Mesenchymal stem cell (in vitro differentiated cells and primary cell): ENCODE data around the gene RPA3.

ENCODE experiments used
- DNase-seq: peaks from one replicate; pipeline ENCODE4 v3.0.0-alpha.2; 2013
- H2AFZ ChIP-seq: one replicate; pipeline ENCODE4 v1.6.1; 2013; ENCODE audit warnings: low read depth, mild to moderate bottlenecking, control low read depth, inconsistent platforms, low read length, moderate library complexity
- H2AK5ac ChIP-seq: 2 replicates; pipeline ENCODE4 v1.6.1; 2013; ENCODE audit warnings: low read length, moderate library complexity, mild to moderate bottlenecking, inconsistent platforms; ENCODE audit not compliant: severe bottlenecking
- H2BK120ac ChIP-seq: one replicate; pipeline ENCODE4 v1.6.1; 2013; ENCODE audit warnings: low read depth, mild to moderate bottlenecking, inconsistent platforms, low read length, moderate library complexity
- H2BK12ac ChIP-seq, 2 experiments: one replicate each; pipeline ENCODE4 v1.6.1; 2013; ENCODE audit warnings: inconsistent platforms in 2 of 2, low read length in 2 of 2, mild to moderate bottlenecking in 2 of 2, moderate library complexity in 2 of 2, control low read depth in 1 of 2
- H2BK15ac ChIP-seq: one replicate; pipeline ENCODE4 v1.6.1; 2013; ENCODE audit warnings: mild to moderate bottlenecking, low read depth, inconsistent platforms; ENCODE audit not compliant: poor library complexity, severe bottlenecking
- H2BK5ac ChIP-seq: 2 replicates; pipeline ENCODE4 v1.6.1; 2013; ENCODE audit warnings: low read depth, mild to moderate bottlenecking, low read length, control low read depth, inconsistent platforms; ENCODE audit not compliant: poor library complexity, severe bottlenecking
- H3K14ac ChIP-seq, 2 experiments: one replicate each; pipeline ENCODE4 v1.6.1; 2013; ENCODE audit warnings: inconsistent platforms in 2 of 2, low read length in 2 of 2, control low read depth in 1 of 2, mild to moderate bottlenecking in 1 of 2, moderate library complexity in 1 of 2
- H3K18ac ChIP-seq, 2 experiments: one replicate each; pipeline ENCODE4 v1.6.1; 2013; ENCODE audit warnings: inconsistent platforms in 2 of 2, low read length in 2 of 2, control low read depth in 1 of 2, low read depth in 1 of 2, mild to moderate bottlenecking in 1 of 2
- H3K23ac ChIP-seq, 2 experiments: one replicate each; pipeline ENCODE4 v1.6.1; 2013; ENCODE audit warnings: inconsistent platforms in 2 of 2, low read length in 2 of 2, mild to moderate bottlenecking in 2 of 2, moderate library complexity in 2 of 2, control low read depth in 1 of 2
- H3K27ac ChIP-seq: 2 replicates; pipeline ENCODE4 v1.5.1; 2013; ENCODE audit warnings: mild to moderate bottlenecking, moderate library complexity, low read length, control low read depth, inconsistent platforms; ENCODE audit not compliant: poor library complexity, severe bottlenecking
- H3K27me3 ChIP-seq, 2 experiments: 2 replicates each; pipeline versions ENCODE4 v1.6.1 to v1.7.0; 2013; ENCODE audit warnings: low read length in 2 of 2, mild to moderate bottlenecking in 2 of 2, moderate library complexity in 2 of 2, control low read depth in 1 of 2, inconsistent platforms in 1 of 2; ENCODE audit not compliant: control insufficient read depth in 1 of 2, insufficient read depth in 1 of 2
- H3K36me3 ChIP-seq, 2 experiments: 2 replicates each; pipeline versions ENCODE4 v1.6.1 to v1.7.0; 2013; ENCODE audit warnings: low read length in 2 of 2, control low read depth in 1 of 2, inconsistent platforms in 1 of 2, low read depth in 1 of 2, mild to moderate bottlenecking in 1 of 2; ENCODE audit not compliant: insufficient read depth in 2 of 2, control insufficient read depth in 1 of 2
- H3K4ac ChIP-seq, 2 experiments: one replicate each; pipeline ENCODE4 v1.6.1; 2013; ENCODE audit warnings: inconsistent platforms in 2 of 2, low read length in 2 of 2, mild to moderate bottlenecking in 2 of 2, moderate library complexity in 2 of 2, control low read depth in 1 of 2, low read depth in 1 of 2
- H3K4me1 ChIP-seq: 2 replicates; pipeline ENCODE4 v1.6.1; 2013; ENCODE audit warnings: low read depth, low read length, control low read depth; ENCODE audit not compliant: control insufficient read depth, insufficient read depth
- H3K4me2 ChIP-seq: 2 replicates; pipeline ENCODE4 v1.6.1; 2013; ENCODE audit warnings: low read length, mild to moderate bottlenecking, inconsistent platforms; ENCODE audit not compliant: poor library complexity, severe bottlenecking
- H3K4me3 ChIP-seq, 2 experiments: 2 replicates each; pipeline versions ENCODE4 v1.5.1 to v1.7.0; 2013; ENCODE audit warnings: low read length in 2 of 2, mild to moderate bottlenecking in 2 of 2, control low read depth in 1 of 2, low read depth in 1 of 2; ENCODE audit not compliant: insufficient read depth in 1 of 2
- H3K79me1 ChIP-seq: replicated peaks from 2 replicates; pipeline ENCODE4 v1.6.1; 2013; ENCODE audit warnings: mild to moderate bottlenecking, control low read depth, low read length, inconsistent platforms; ENCODE audit not compliant: poor library complexity, severe bottlenecking
- H3K9ac ChIP-seq: 2 replicates; pipeline ENCODE4 v1.7.0; 2013; ENCODE audit warnings: mild to moderate bottlenecking, low read length, moderate library complexity
- H3K9me3 ChIP-seq: 2 replicates; pipeline ENCODE4 v1.7.0; 2013; ENCODE audit warnings: mild to moderate bottlenecking, low read length; ENCODE audit not compliant: control insufficient read depth
- H4K8ac ChIP-seq: one replicate; pipeline ENCODE4 v1.6.1; 2013; ENCODE audit warnings: inconsistent platforms, mild to moderate bottlenecking, low read length, moderate library complexity
- H4K91ac ChIP-seq: one replicate; pipeline ENCODE4 v1.6.1; 2013; ENCODE audit warnings: mild to moderate bottlenecking, low read length, inconsistent platforms
- WGBS: methylation state at CpG from one replicate; pipeline ENCODE4 v1.1.7; 2013; ENCODE audit warnings: mixed read lengths; 5-methylcytosine and 5-hydroxymethylcytosine counted together

RPA3 gene

DNA sequence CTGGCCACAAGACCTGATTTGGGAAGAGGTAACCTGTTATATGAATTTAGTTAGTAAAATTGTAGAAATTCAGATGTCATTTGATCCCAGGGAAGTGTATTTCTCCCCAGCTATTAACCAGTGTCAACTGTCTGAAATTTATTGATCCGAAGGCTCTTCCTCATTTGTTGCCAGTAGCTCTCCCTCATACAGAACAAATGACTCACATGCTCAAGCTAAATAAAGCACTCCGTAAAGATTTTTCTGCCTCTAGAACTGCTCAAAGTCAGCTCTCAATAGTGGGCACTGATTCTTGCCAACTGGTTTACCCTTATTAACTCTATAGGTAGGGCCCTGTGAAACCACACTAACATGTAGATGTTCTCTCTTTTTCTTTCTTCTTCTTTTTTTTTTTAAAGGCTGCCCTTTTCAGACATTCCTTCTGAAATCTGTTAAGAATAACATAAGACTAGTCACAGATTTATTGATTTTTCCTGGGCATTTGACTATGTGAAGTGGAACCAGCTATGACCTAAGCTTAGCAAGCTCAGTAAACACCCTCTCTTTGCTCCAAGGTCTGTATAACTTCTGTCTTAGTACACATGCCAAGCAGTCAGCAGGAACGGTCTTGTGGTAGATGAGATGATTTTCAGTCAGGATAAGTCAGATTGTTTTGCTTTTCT lies 21.8 kb downstream of the RPA3 start:
- Histone ChIP-seq H3K36me3 (no peaks in the 10 kb centered on the region), H3K79me1 (peaks cover 5% of the 10 kb centered on the region), H4K8ac (no peak overlapping the region), H3K27ac (peak overlapping the region; percentile 92), H2AK5ac (no peak overlapping the region), H2AFZ (no peak overlapping the region), H3K4ac (no peak overlapping the region), H4K91ac (no peak overlapping the region), H3K9ac (peak overlapping the region; percentile 71), H3K4me3 (peak overlapping the region in 1 of 2 experiments; percentile 12), H2BK15ac (no peak overlapping the region), H3K4me1 (peaks cover 3% of the 10 kb centered on the region), H3K23ac (no peak overlapping the region), H3K9me3 (no peaks in the 10 kb centered on the region), H2BK120ac (no peak overlapping the region), H3K18ac (no peak overlapping the region), H3K27me3 (no peaks in the 10 kb centered on the region), H3K14ac (no peak overlapping the region), H3K4me2 (no peak overlapping the region), H2BK5ac (no peak overlapping the region), H2BK12ac (no peak overlapping the region)
- 3% methylated on average over 2 of the region's 3 CpGs for WGBS
- peak; percentile 82 for DNase-seq

DNA sequence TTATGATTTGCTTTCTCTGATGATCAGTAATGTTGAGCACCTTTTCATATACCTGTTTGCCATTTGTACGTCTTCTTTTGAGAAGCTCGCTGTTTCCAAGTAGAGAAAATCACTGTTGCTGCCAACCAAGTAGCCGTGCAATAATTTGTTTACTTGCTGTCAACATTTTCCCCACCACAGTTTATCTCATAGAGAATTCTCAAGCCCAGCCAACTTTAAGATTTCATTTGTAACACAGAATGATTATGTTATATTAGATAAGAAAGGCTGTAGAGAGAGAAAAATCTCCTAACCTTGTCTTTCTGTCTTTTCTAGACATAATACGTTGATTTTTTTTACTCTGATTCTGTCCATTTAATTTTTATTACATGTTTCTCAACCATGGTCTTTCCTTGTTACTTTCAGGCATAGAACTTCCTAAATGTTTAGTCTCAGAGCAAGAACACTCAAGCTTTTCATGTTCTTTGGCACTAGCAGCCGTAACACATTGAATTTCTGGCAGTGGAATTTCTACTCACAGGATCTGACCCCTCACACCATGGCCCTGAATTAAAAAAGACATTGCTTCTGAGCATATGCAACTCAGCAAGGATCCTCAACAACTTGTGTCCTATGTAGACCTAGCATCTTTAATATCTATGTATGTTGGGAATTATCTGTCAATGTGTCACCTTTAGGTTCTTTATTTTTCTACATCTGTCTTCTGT lies 23.1 kb downstream of the RPA3 start:
- H2BK12ac ChIP-seq = no peak overlapping the region
- no peak overlapping the region for H2BK15ac ChIP-seq
- no peak overlapping the region for H2BK120ac ChIP-seq

DNA sequence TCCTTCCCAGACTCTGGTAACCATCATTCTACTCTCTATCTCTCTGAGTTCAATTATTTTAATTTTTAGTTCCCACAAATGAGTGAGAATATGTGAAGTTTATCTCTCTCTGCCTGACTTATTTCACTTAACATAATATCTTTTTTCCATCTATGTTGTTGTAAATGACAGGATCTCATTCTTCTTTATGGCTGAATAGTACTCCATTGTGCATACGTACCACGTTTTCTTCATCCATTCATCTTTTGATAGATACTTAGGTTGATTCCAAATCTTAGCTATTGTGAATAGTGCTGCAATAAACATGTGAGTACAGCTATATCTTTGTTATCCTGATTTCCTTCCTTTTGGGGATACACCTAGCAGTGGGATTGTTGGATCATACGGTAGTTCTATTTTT lies 23.9 kb downstream of the RPA3 start:
- H4K8ac ChIP-seq = no peak overlapping the region
- DNase-seq = no peak
- no peak overlapping the region for H3K4me2 ChIP-seq
- H2BK5ac ChIP-seq = no peak overlapping the region
- H3K9me3 ChIP-seq = no peaks in the 10 kb centered on the region
- H3K36me3 ChIP-seq = no peaks in the 10 kb centered on the region
- no peak overlapping the region for H3K23ac ChIP-seq
- H3K4me1 ChIP-seq = peaks cover 3% of the 10 kb centered on the region
- H3K79me1 ChIP-seq = peaks cover 5% of the 10 kb centered on the region
- H2BK120ac ChIP-seq = peak overlapping the region; percentile 68
- no peak overlapping the region for H3K14ac ChIP-seq
- no peaks in the 10 kb centered on the region for H3K27me3 ChIP-seq
- no peak overlapping the region for H3K4me3 ChIP-seq
- H2BK15ac ChIP-seq = no peak overlapping the region
- WGBS = no CpG with 5 or more reads among the region's 3 CpGs
- H3K9ac ChIP-seq = no peak overlapping the region
- no peak overlapping the region for H3K4ac ChIP-seq
- no peak overlapping the region for H2AK5ac ChIP-seq
- peak overlapping the region; percentile 79 for H3K27ac ChIP-seq
- no peak overlapping the region for H3K18ac ChIP-seq
- no peak overlapping the region for H4K91ac ChIP-seq
- H2BK12ac ChIP-seq = no peak overlapping the region
- H2AFZ ChIP-seq = no peak overlapping the region

More for the DNA sequence above, 23.1 kb downstream of the RPA3 start:
- peak; percentile 41 for DNase-seq
- no peak overlapping the region for H2AFZ ChIP-seq
- WGBS = 43% methylated on average over 5 of the region's 5 CpGs
- no peak overlapping the region for H4K8ac ChIP-seq
- H3K9ac ChIP-seq = no peak overlapping the region
- H2BK5ac ChIP-seq = no peak overlapping the region
- H3K4me3 ChIP-seq = no peak overlapping the region
- H3K9me3 ChIP-seq = no peaks in the 10 kb centered on the region
- no peak overlapping the region for H4K91ac ChIP-seq
- peaks cover 5% of the 10 kb centered on the region for H3K79me1 ChIP-seq
- H3K36me3 ChIP-seq = no peaks in the 10 kb centered on the region
- H3K23ac ChIP-seq = no peak overlapping the region
- no peak overlapping the region for H3K14ac ChIP-seq
- no peak overlapping the region for H3K4me2 ChIP-seq
- no peak overlapping the region for H3K4ac ChIP-seq
- no peak overlapping the region for H3K18ac ChIP-seq
- peak overlapping the region; percentile 91 for H2AK5ac ChIP-seq
- H3K4me1 ChIP-seq = peaks cover 3% of the 10 kb centered on the region
- no peaks in the 10 kb centered on the region for H3K27me3 ChIP-seq
- H3K27ac ChIP-seq = peak overlapping the region; percentile 18

DNA sequence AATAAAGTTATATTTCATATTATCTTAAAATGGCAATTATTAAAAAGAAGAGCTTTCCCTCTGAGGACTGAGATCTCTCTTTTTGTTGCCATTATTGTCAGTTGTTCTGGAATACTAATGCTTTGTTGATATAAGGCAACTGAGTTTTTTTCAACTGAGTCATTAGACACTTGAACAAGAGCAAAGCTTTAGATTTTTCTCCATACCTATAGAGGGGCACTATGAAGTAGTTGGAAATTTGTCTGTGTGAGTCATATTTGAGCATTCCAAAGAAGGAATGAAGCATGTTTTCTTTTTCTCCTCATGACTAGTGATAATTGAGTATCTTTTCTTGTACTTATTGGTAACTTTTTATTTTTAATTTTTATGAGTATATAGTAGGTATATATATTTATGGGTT lies 24.5 kb downstream of the RPA3 start:
- Histone ChIP-seq H3K14ac (no peak overlapping the region), H2AK5ac (no peak overlapping the region), H3K18ac (no peak overlapping the region), H4K91ac (no peak overlapping the region), H4K8ac (no peak overlapping the region), H2BK15ac (no peak overlapping the region), H3K4ac (no peak overlapping the region), H2BK12ac (no peak overlapping the region), H3K4me1 (peaks cover 1% of the 10 kb centered on the region), H3K27ac (no peak overlapping the region), H3K9ac (no peak overlapping the region), H2BK120ac (no peak overlapping the region), H2AFZ (no peak overlapping the region), H3K9me3 (no peaks in the 10 kb centered on the region), H3K27me3 (no peaks in the 10 kb centered on the region), H3K4me2 (no peak overlapping the region), H3K36me3 (no peaks in the 10 kb centered on the region), H3K4me3 (no peak overlapping the region), H2BK5ac (no peak overlapping the region), H3K79me1 (peaks cover 5% of the 10 kb centered on the region), H3K23ac (no peak overlapping the region)
- peak; percentile 85 for DNase-seq
